Endothelial cell of umbilical vein (primary cell): ENCODE measurements around the gene UBN2. TPM values are rescaled to one million over a fixed set of nuclear protein-coding genes. Genes with fewer than 3 reads are reported as not detected.

ENCODE experiments used
- BruUV-seq: library from RNA; stranded (reverse); fragments of 400-500 nt; replicated peaks from 2 replicates; lab custom pipeline; 2021; lab: Mats Ljungman, UMichigan
- CTCF ChIA-PET: fragments of 300-600, 350-600 bp; sonication (Branson Sonifier 250); formaldehyde crosslinking; loops from one replicate; lab custom pipeline; 2021; ENCODE audit warnings: antibody characterized with exemption, inconsistent platforms; lab: Charles Lee
- POLR2A ChIA-PET: fragments of 300-600, 350-600 bp; sonication (Branson Sonifier 250); formaldehyde crosslinking; loops from one replicate; lab custom pipeline; 2021; ENCODE audit warnings: antibody characterized with exemption, inconsistent platforms; lab: Charles Lee
- DNase-seq: peaks from one replicate; pipeline ENCODE4 v3.0.0-alpha.2; 2011; ENCODE audit warnings: low read depth, low spot score
- FAIRE-seq: peaks from 2 replicates; lab custom pipeline; 2011; peaks lifted over from hg19 to GRCh38; lab: Jason Lieb, UNC
- H2AFZ ChIP-seq: 2 replicates; pipeline ENCODE4 v1.6.0; 2012; ENCODE audit warnings: low read depth, low read length, control low read depth, inconsistent platforms
- H3K27ac ChIP-seq: 2 replicates; pipeline ENCODE4 v1.5.1; 2011; ENCODE audit warnings: low read depth, mild to moderate bottlenecking, control low read depth, low read length, moderate library complexity; ENCODE audit not compliant: insufficient read depth
- H3K27me3 ChIP-seq, 2 experiments: 2 replicates each; pipeline versions ENCODE4 v1.6.0 to v1.6.1; 2011; ENCODE audit warnings: low read length in 2 of 2, mixed read lengths in 1 of 2; ENCODE audit not compliant: control insufficient read depth in 2 of 2, insufficient read depth in 2 of 2
- H3K36me3 ChIP-seq, 2 experiments: 2 replicates in 1 of 2; 3 replicates in 1 of 2; pipeline ENCODE4 v1.5.1; 2011; ENCODE audit warnings: low read length in 2 of 2, mild to moderate bottlenecking in 1 of 2, moderate library complexity in 1 of 2; ENCODE audit not compliant: control insufficient read depth in 2 of 2, insufficient read depth in 2 of 2; ENCODE audit errors: extremely low read depth in 1 of 2
- H3K4me1 ChIP-seq: 3 replicates; pipeline ENCODE4 v1.5.1; 2011; ENCODE audit warnings: mild to moderate bottlenecking, low read length; ENCODE audit not compliant: control insufficient read depth, insufficient read depth; ENCODE audit errors: extremely low read depth
- H3K4me2 ChIP-seq: 2 replicates; pipeline ENCODE4 v1.6.1; 2011; ENCODE audit warnings: low read length, control low read depth, mixed read lengths; ENCODE audit not compliant: insufficient read depth
- H3K4me3 ChIP-seq, 3 experiments: fragments of 200-600 bp in 1 of 3; sonication (generic), shearing (Covaris generic) in 1 of 3; replicated peaks in 1 of 3; 2 replicates each; pipeline ENCODE4 v1.5.1; 2011 to 2016; ENCODE audit warnings: control low read depth in 3 of 3, low read length in 3 of 3, mild to moderate bottlenecking in 2 of 3, inconsistent platforms in 1 of 3, low read depth in 1 of 3, moderate library complexity in 1 of 3; ENCODE audit not compliant: insufficient read depth in 1 of 3
- H3K79me2 ChIP-seq: 2 replicates; pipeline ENCODE4 v1.6.0; 2012; ENCODE audit warnings: low read length, inconsistent platforms; ENCODE audit not compliant: control insufficient read depth, insufficient read depth
- H3K9ac ChIP-seq: replicated peaks from 2 replicates; pipeline ENCODE3; 2011; ENCODE audit warnings: low read length, control low read depth; ENCODE audit not compliant: insufficient read depth; ENCODE audit errors: extremely low read depth
- H3K9me1 ChIP-seq: replicated peaks from 3 replicates; pipeline ENCODE4 v1.6.0; 2011; ENCODE audit warnings: mild to moderate bottlenecking, low read length; ENCODE audit not compliant: control insufficient read depth, insufficient read depth; ENCODE audit errors: extremely low read depth
- H3K9me3 ChIP-seq: replicated peaks from 2 replicates; pipeline ENCODE4 v1.5.1; 2012; ENCODE audit warnings: low read length, inconsistent platforms; ENCODE audit not compliant: control insufficient read depth, insufficient read depth
- H4K20me1 ChIP-seq: replicated peaks from 2 replicates; pipeline ENCODE3; 2011; ENCODE audit warnings: mild to moderate bottlenecking, low read length; ENCODE audit not compliant: control insufficient read depth, insufficient read depth; ENCODE audit errors: extremely low read depth
- CTCF ChIP-seq, 2 donors: IDR thresholded peaks; 1 replicate in 1 of 2; 2 replicates in 1 of 2; pipeline ENCODE4 v1.5.1; 2011; ENCODE audit warnings: low read length in 2 of 2, mild to moderate bottlenecking in 2 of 2, moderate library complexity in 2 of 2, control low read depth in 1 of 2, inconsistent platforms in 1 of 2, low read depth in 1 of 2; ENCODE audit not compliant: insufficient read depth in 1 of 2; ENCODE audit errors: extremely low read depth in 1 of 2
- EZH2 ChIP-seq: IDR thresholded peaks from 2 replicates; pipeline ENCODE4 v1.6.1; 2012; ENCODE audit warnings: borderline replicate concordance, low read depth, mild to moderate bottlenecking, moderate library complexity, low read length, inconsistent platforms; ENCODE audit not compliant: severe bottlenecking
- FOS ChIP-seq: IDR thresholded peaks from 2 replicates; pipeline ENCODE4 v1.6.1; 2011; ENCODE audit warnings: mild to moderate bottlenecking, low read length, moderate library complexity, borderline replicate concordance; ENCODE audit not compliant: insufficient read depth
- GATA2 ChIP-seq: IDR thresholded peaks from 2 replicates; pipeline ENCODE4 v1.7.0; 2011; ENCODE audit warnings: low read depth, mild to moderate bottlenecking, moderate library complexity, mixed read lengths, low read length; ENCODE audit not compliant: insufficient read length, insufficient read depth
- JUN ChIP-seq: IDR thresholded peaks from 2 replicates; pipeline ENCODE4 v1.6.1; 2011; ENCODE audit warnings: borderline replicate concordance, low read depth; ENCODE audit not compliant: insufficient read length, insufficient read depth
- MAX ChIP-seq: IDR thresholded peaks from 2 replicates; pipeline ENCODE4 v1.6.1; 2011; ENCODE audit not compliant: insufficient read depth, insufficient read length
- MYC ChIP-seq: IDR thresholded peaks from one replicate; pipeline ENCODE4 v1.6.1; 2011; ENCODE audit warnings: mild to moderate bottlenecking, low read depth, low read length
- POLR2A ChIP-seq: IDR thresholded peaks from 2 replicates; pipeline ENCODE4 v1.6.1; 2012; ENCODE audit warnings: low read depth, mild to moderate bottlenecking, control low read depth, low read length
- POLR2AphosphoS5 ChIP-seq: IDR thresholded peaks from 2 replicates; pipeline ENCODE4 v1.6.1; 2012; ENCODE audit warnings: low read depth, mild to moderate bottlenecking, control low read depth, low read length, moderate library complexity; ENCODE audit not compliant: insufficient read depth
- dilution Hi-C: fragments of 300-500 bp; cut with MboI; formaldehyde crosslinking; loops from one replicate; pipeline ENCODE4 v1.15.0; 2019; ENCODE audit warnings: low sequenced_read_pairs; ENCODE audit not compliant: extremely low pct_ligation_motif_present
- intact Hi-C: fragments of 100-400 bp; cut with micrococcal nuclease; formaldehyde crosslinking; loops from one replicate; pipeline ENCODE4 v1.10.0; 2022
- polyA plus RNA-seq, 4 experiments: library from polyadenylated mRNA; depleted of rRNA in 3 of 4; stranded (reverse) in 3 of 4; unstranded in 1 of 4; fragments of >200 nt; gene quantifications; 2 replicates each; pipeline versions ENCODE4 v1.2.1 to v1.2.3, GENCODE V29; 2011 to 2012; ENCODE audit warnings: missing spikeins in 1 of 4
- total RNA-seq: library from RNA; stranded (reverse); gene quantifications from 2 replicates; pipeline ENCODE4 v1.2.3, GENCODE V29; 2021

UBN2 gene
- total and polyA plus RNA-seq, 2 donors (not counting 3 experiments of a cell fraction or from before 2014, with no cell fraction given) = 2.2 to 14.2 TPM

GRCh38 chr7:139205843-139206242, 25.2 kb upstream of the UBN2 start:
- dilution Hi-C loops = no loop called here
- BruUV-seq = no TSS peak
- DNase-seq (no peak), FAIRE-seq (no peak)
- Histone ChIP-seq H3K4me3 (no peak overlapping the region), H3K36me3 (no peaks in the 10 kb centered on the region), H4K20me1 (no peaks in the 10 kb centered on the region), H3K9ac (no peak overlapping the region), H2AFZ (no peak overlapping the region), H3K79me2 (no peaks in the 10 kb centered on the region), H3K27me3 (peaks cover 0 to 2% of the 10 kb centered on the region in 2 experiments), H3K27ac (no peak overlapping the region), H3K4me1 (no peaks in the 10 kb centered on the region), H3K9me1 (no peaks in the 10 kb centered on the region), H3K9me3 (no peaks in the 10 kb centered on the region), H3K4me2 (no peak overlapping the region)
- intact Hi-C loops = no loop called here
- CTCF ChIA-PET = no interaction called here
- POLR2A ChIA-PET = no interaction called here
- no peak for TF ChIP-seq CTCF (IDR thresholded peaks at IDR 0.05; ENCODE audit: extremely low read depth in 1 of 2, insufficient read depth in 1 of 2, low read depth in 1 of 2, low read length in 2 of 2)
- no peak for TF ChIP-seq JUN
- TF ChIP-seq POLR2A = no peak
- TF ChIP-seq EZH2 = no peak
- TF ChIP-seq FOS = no peak
- no peak for TF ChIP-seq MAX
- no peak for TF ChIP-seq GATA2
- TF ChIP-seq POLR2AphosphoS5 = no peak
- TF ChIP-seq MYC = no peak
